ENCODE results near the gene FAM240A.

The FAM240A gene

DNA sequence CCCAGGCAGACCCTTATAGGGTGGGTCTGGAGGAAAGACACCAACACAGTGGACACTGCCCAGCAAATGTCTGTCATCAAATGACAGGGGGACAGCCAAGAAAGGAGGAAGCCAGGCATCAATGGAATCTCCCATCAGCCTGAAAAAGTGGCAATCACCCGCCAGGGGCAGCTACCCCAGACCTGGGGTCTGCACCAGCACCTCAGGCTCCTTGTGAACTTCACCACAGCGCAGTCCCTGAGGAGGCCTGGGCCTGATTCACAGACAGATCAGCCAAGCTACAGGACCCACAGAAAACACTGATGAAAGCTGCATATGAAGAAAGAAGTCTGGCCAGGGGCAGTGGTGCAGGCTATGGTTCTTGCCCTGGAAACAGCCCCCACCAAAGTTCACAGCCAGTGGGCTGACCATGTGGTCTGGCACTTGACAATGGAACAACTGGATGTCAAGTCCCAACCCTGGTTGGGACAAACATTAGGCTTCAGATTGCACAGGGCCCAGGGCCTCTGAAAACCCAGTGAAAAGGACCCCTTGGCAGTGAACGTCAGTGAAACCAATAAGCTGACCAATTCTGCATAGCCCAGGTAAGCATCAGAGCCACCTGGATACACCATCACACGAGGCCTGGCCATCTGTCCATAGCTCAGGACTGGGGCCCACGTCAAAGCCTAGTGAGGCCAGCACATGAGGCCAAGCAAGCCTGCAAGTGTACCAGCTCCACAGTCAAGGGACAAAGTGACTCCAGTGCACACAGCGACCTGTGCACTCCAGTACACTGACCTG, 52.1 kb downstream of the FAM240A start:
- no peak for DNase-seq

GRCh38 chr3:46664971-46665762, 52.8 kb downstream of the FAM240A start:
- no peak for DNase-seq

DNA sequence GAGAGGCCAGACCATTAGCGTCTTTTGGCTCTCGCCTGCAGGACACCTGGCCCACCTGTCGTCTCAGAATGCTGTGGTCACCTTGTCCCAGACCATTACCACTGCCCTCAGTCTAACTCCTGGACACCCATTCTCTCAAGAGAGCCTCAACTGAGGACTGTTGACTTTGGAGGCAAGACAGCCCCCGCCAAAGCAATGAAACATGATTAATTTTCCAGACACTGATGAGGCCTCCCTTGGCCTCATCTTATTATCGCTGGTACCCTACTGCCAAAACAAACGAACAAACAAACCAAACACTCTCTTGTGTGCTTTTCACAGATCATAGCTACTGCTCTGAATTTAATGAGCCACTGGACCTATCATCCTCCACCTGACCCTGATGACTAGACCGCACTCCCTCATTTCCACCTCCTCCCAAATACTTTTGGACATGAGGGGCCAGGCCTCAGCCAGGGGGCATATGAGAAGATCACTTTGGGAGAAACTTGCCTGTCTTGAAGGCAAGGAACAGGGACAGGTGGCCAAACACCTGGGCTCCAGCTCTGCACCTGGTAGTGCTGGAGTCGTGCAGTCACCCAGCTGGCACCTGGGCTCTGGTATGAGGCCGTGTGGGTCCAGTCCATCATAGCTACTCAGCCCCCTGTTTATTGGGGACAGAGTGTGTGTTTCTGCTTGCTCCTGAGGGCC, 53.6 kb downstream of the FAM240A start:
- DNase-seq, result no peak

GRCh38 chr3:46666453-46666845, 54.1 kb downstream of the FAM240A start:
- no peak for DNase-seq

DNA sequence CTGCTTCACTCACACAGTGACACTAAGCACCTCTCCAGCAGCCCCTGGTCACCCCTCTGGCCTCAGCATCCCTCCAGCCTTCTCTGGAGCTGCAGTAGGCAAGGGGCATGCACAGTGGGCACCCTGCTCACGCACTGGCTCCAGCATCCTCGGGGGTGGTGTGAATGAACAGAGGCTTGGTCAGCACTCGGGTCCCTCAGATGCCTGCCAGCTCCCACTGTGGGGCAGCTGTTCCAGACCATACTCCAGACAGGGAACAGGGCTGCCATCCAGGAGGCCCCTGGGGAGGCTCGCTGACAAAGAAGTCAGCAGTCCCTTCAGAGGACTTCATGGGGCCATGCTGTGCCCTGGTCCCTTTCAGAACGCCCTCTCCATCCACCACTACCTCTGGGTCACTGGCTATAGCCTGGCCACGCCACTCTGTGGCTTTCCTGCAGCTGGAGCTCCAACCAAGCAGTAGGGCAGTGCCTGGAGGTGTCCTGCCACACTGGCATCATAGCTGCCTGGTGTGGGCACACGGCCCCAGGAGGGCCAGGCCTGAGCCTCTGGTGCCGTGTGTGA, 54.8 kb downstream of the FAM240A start:
- DNase-seq, result no peak

- no peak for DNase-seq
Measured at GRCh38 chr3:46667657-46668056, 55.3 kb downstream of the FAM240A start.

GRCh38 chr3:46668116-46668515, 55.8 kb downstream of the FAM240A start:
- DNase-seq, result no peak

GRCh38 chr3:46668591-46668990, 56.3 kb downstream of the FAM240A start:
- no peak for DNase-seq

GRCh38 chr3:46669191-46669999, 57.1 kb downstream of the FAM240A start:
- no peak for DNase-seq

DNA sequence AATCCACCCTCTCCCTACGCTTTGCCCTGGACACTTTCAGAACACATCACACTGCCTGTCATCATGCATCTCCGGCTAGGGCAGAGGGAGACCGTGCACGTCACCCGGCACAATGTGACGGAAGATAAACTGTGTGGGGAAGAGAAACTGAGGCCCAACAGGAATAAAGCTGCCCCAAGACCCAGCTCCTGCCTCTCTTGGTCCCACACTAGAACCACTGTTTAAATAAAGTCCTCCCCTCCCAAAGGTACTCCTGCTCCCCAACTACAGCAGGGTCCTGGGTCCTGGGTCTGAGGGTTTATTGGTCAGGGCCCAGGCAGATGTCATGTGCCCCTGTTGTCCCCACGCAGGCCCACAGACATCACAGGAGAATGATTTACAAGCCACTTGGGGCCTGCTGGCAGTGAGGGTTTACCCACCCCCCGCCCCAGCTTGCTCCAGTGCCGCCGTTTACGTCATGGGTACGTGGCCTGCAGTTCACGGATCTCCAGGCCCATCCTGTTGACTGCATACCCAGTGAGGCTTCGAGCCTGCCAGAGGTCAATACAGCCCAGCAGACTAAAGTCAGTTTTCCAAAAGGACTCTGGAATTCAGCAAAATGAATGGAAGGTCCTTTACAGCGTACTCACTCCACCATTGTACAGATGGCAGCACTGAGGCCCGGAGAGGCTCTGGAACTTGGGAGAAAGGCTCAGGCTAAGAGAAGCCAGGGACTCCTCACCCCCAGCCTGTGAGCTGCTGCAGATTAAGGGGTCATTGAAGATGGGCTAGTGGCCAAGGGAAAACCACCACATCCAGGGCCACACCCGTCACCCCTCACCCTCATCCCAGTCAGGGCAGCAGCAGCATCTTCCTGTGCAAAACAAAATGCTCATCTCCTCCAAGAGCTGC, 57.9 kb downstream of the FAM240A start:
- DNase-seq, result no peak

- no peak for DNase-seq
Measured at GRCh38 chr3:46670891-46671427, 58.6 kb downstream of the FAM240A start.

- DNase-seq, result no peak
Measured at GRCh38 chr3:46671541-46672348, 59.4 kb downstream of the FAM240A start.

GRCh38 chr3:46672349-46672695, 60.0 kb downstream of the FAM240A start:
- no peak for DNase-seq

GRCh38 chr3:46673151-46674030, 61.1 kb downstream of the FAM240A start:
- DNase-seq, result no peak

- no peak for DNase-seq
Measured at GRCh38 chr3:46674031-46674845, 61.9 kb downstream of the FAM240A start.

GRCh38 chr3:46675426-46675825, 63.1 kb downstream of the FAM240A start:
- no peak for DNase-seq

Data from stimulated activated CD4-positive, alpha-beta T cell treated with anti-CD3 and anti-CD28 coated beads, Interleukin-4, amount 100 ng/mL, for 24 hours (primary cell).